ENCODE measurements around the gene TNS3. TPM values are rescaled to one million over a fixed set of nuclear protein-coding genes. Genes with fewer than 3 reads are reported as not detected.

Gene TNS3
- total and polyA plus RNA-seq, 10 of the 15 experiments (the other 5 are each of a cell fraction or from before 2014, with no cell fraction given), result 0.27 to 2.7 (median 0.79) TPM

- no peak for TF ChIP-seq ZNF687 (IDR thresholded peaks at IDR 0.05)
- TF ChIP-seq BCL3 (IDR thresholded peaks at IDR 0.05; ENCODE audit: borderline replicate concordance, insufficient read depth, low read depth, low read length, poor library complexity, severe bottlenecking), result no peak
- TF ChIP-seq MYC (IDR thresholded peaks at IDR 0.05; ENCODE audit: insufficient read depth, insufficient read length, insufficient replicate concordance, low read length, severe bottlenecking), result no peak
- no peak for TF ChIP-seq SPI1 (IDR thresholded peaks at IDR 0.05; ENCODE audit: borderline replicate concordance, insufficient read depth, low read depth, low read length)
- no peak for TF ChIP-seq GABPA (IDR thresholded peaks at IDR 0.05; ENCODE audit: low read depth)
- TF ChIP-seq CBFB (IDR thresholded peaks at IDR 0.05; ENCODE audit: low read depth), result no peak
- no peak for TF ChIP-seq SREBF2 (IDR thresholded peaks at IDR 0.05; ENCODE audit: low read length)
- TF ChIP-seq MXI1 (IDR thresholded peaks at IDR 0.05; ENCODE audit: low read depth, low read length), result no peak
- TF ChIP-seq CEBPZ (IDR thresholded peaks at IDR 0.05; ENCODE audit: low read depth, low read length), result no peak
These were observed 229.4 kb downstream of the TNS3 start (continued) for GRCh38 chr7:47352394-47352968.

All from GM12878 (cell line).